ENCODE measurements around the gene POLR2F.

POLR2F gene

DNA sequence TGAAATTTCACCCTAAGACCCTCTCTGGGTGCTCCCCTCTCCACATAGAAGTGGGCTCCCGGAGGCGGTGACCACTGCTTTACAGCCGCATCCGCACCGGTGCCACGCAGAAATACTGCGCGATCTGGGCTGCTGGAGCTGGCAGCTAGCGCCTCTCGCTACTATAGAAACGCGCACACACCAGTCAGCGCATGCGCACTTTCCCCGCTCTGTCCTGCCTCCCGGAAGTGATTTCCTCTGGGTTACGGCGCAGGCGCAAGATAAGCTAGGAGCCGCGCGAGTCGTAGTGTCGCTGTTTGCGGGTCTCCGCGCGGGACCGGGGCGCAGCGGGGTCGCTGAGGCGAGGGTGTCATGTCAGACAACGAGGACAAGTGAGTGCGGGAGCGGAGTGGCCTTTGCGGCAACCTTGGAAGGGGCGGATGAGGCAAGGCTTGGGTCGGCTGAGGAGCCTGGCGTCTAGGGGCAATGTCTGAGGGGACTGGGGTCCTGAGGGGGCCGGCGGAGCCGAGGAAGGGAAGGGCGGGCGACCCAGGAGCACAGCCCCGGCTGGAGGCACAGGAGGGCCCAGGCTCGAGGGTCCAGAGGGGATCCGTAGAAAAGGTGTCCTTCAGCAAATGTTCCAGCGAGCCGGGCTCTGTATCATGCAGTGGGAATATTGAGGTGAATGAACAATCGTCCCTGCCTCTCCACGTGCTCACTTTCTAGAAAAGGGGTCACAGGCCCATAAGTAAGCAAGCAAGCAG, at the start of gene POLR2F, which contains the start of gene C22orf23:
Gene POLR2F, plus strand, starts transcription at position 263 of the 743 bp plus-strand sequence. Its CDS starts 89 bp downstream, at position 352.
Gene C22orf23, minus strand, starts transcription at position 165 of the 743 bp plus-strand sequence. CDS start 452 bp downstream, outside the sequence.
- DNase-seq = peak; percentile 97

GRCh38 chr22:37904572-37905533, 48.6 kb upstream of the POLR2F start:
- DNase-seq = peak; percentile 35

- peak; percentile 80 for DNase-seq
Measured at GRCh38 chr22:37905534-37906363, 47.8 kb upstream of the POLR2F start, which contains the start of gene MICALL1. TSS of gene MICALL1 (plus strand) at chr22:37906297. CDS start at chr22:37906423, 126 bp downstream.

- peak; percentile 60 for DNase-seq
Measured at GRCh38 chr22:37906364-37907008, 47.0 kb upstream of the POLR2F start.

- no peak for DNase-seq
Measured at GRCh38 chr22:37907036-37907954, 46.2 kb upstream of the POLR2F start.

DNA sequence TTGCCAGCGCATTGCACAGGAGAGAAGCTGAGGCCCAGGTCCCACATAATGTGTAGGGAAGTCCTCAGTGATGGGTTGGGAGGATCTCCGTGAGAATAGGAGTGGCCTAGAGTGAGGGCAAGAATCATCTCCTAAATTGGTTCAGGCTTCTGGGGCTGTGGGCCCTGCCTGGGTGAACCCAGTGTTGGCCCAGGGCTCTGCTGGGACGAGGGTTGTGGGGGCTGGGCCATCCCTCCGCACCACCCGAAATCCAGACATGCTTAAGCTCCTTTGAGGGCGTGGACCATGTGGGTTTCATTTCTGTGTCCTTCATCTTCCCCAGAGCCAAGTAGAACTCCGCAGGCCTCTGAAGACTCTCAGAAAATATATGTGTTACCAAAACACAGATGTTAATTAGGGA, 43.7 kb upstream of the POLR2F start:
- DNase-seq = no peak

DNA sequence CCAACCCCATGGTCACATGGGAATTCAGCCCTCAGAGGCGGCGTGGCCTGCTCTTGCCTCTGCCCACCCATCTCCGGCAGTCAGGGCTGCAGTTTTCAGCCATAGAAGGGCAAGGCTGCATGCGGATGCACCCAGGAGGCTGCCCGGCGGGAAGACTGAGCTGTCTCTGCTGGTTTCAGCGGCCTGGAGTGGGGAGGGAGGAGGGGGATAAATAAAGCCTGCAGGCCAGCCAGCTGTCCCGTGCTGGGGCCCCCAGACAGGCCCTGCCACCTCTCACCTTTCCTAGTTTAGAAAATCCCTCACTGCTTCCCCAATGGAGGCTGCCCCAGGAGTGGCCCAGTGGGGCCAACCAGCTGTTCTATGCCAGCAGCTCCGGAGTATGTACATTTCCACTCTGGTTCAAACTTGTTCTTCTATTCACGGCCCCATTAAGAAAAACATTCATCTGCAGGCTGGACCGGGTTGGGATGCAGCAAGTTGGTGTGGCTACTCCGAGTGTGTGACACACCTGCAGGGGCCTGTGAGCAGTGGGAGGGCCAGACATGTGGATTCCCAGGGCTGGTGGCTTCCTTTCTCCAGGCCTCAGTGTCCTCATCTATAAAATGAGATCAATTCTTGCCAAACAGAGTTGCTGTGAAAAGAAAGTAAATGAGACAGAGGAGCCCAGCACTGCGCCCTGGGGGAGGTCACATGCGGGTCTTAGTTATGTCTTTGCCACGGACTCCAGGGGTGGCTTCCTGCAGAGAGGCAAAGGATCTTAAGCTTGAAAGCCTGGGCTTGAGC, 42.4 kb upstream of the POLR2F start:
- DNase-seq = no peak

- DNase-seq = no peak
Measured at GRCh38 chr22:37911697-37912096, 41.8 kb upstream of the POLR2F start.

- no peak for DNase-seq
Measured at GRCh38 chr22:37912171-37912570, 41.3 kb upstream of the POLR2F start.

DNA sequence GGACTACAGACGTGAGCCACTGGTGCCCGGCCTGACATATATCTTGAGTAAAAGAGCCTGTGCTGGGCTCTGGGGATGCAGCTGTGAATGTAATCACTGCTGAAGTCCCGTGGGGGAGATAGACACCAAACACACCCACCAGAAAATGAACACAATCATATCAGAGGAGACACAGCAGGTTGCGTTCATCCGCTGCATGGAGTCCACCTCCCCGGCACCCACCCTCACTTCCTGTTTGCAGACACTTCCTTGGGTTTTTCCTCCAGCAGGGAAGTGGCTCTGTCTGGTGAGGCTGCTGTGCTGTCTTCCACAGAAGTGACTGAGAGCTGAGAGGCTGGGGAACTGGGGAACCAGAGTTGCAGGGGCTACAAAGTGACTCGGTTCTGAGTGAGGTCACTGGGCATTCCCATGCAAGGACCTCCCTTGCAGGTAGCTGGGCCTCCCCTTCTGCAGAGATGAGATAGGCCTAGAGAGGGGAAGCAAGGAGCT, 40.2 kb upstream of the POLR2F start:
- DNase-seq = no peak

DNA sequence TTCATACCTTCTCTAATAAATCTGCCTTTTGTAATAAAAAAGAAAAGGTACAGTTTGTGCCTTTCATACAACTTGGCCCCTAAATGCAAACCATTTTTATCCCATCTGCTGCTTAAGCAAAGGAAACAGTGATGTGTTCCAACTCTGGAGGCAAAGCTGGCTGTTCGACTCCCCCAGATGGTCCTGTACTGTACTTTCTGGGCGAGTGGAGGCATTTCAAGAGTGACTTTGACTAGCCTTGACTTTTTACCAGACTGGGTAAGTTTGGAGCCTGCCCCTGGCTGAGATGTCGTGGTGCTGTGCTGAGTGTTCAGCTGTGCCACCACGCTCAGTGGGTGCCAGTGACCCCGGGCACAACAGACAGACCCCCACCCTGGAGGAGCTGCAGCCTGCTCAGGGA, 37.2 kb upstream of the POLR2F start:
- DNase-seq = no peak

DNA sequence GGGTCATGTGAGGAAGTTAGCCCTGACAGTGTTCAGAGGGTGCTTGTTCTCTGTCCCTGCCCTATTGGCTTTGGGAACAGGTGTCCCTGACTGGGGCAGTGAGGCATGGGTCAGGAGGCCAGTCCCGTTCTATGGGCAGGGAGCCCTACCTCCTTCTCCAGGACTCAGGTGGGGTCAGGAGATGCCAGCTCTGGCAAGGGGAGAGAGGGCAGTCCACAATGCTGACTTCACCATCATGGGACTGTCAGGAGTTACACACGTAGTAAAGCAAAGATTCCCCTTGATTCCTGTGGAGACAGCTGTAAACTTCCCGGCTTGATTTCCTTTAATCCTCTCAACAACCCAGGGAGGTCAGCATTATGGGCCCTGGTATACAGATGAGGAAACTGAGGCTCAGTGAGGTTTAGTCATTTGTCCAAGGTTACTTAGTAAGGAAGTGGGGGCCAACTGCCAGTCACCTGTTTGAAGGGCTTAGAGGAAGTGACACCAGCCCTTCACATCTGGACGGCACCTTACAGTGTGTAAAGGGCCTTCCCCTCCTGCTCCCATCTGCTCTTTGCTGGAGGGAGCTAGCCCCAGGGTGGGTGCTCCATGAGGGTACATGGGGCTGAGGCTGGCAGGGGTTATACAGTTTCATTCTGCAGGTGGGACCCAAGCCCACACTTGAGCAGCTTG, 35.5 kb upstream of the POLR2F start:
- DNase-seq = no peak

GRCh38 chr22:37918580-37919270, 34.8 kb upstream of the POLR2F start:
- DNase-seq = no peak

GRCh38 chr22:37920126-37920525, 33.4 kb upstream of the POLR2F start:
- DNase-seq = no peak

GRCh38 chr22:37922191-37922590, 31.3 kb upstream of the POLR2F start:
- no peak for DNase-seq

DNA sequence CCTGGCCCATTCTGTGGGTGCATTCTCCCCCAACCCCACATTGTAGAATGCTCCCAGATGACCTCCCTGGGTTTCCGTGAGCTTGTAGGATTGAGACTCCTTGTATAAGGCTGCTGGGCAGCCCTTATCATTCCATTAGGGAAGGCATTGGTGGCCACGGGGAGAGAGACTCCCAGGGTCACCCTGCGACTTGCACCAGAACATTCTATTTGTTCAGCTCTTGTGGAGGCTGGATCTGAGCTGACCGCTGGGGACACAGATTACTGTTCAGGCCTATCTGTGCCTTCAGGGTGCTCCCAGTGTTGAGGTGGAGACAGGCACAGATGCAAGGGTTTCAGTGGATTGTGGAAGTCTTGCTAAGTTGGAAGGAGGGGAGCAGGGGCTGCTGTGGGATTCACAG, 29.6 kb upstream of the POLR2F start:
- DNase-seq = no peak

DNA sequence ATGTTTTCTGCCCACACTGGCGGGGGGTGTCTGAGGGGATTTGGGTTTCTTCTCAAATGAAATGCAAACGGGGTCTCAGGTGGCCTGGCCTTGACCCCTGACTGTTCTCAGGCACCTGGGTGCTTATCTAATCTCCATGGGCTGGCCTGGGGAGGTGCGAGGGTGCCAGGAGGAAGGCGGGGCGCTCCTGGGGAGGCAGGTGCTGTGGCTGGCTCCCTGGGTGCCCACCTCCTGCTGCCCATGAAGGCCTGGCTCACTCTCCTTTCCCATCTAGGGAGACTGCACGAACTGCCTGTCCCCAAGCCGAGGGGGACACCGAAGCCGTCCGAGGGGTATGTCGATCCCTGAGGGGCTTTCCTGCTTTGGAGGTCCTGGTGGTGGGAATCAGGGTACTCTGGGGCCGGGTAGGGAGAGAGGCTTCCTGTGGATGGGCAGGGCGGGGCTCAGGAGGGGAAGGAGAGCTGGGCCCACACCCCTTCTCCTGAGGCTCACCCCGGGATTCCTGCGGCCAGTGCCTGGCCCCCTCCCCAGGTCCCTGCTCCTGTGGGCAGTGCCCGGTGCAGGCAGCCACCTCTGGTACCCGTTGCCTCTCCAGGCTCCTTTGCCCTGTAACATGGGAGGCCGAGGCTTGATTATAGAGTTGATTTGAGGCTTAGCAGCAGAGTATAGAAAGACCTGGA, 29.0 kb upstream of the POLR2F start:
- DNase-seq = no peak

- DNase-seq = no peak
Measured at GRCh38 chr22:37925330-37925729, 28.2 kb upstream of the POLR2F start.
